Cardiac septum (tissue), 1 donor: ENCODE measurements around the gene EMID1. TPM values are rescaled to one million over a fixed set of nuclear protein-coding genes. Genes with fewer than 3 reads are reported as not detected.
"Not testable (repeated sequence)": the region's sequence is repeated elsewhere in the genome, so short reads cannot be mapped to it uniquely, and the experiment has no call there.

Experiments
- DNase-seq: peaks from one replicate; pipeline ENCODE4 v3.0.0-alpha.2; 2020; ENCODE audit warnings: low spot score
- intact Hi-C: fragments of 100-400 bp; cut with DNase I; formaldehyde crosslinking; loops from one replicate; pipeline ENCODE4 v1.14.0; 2022
- total RNA-seq: library from RNA; stranded (reverse); fragmentation: NEBNext Ultra II Directional; extraction: Animal tissue kit (Norgen Biotek cat#: 25700); gene quantifications from one replicate; pipeline ENCODE4 v1.2.1, GENCODE V29; 2021
- donor health status: DM: no; HTN: no; CAD: no.

Gene EMID1
- total RNA-seq, 1 donor from 2014 or later: 1.3 TPM

DNA sequence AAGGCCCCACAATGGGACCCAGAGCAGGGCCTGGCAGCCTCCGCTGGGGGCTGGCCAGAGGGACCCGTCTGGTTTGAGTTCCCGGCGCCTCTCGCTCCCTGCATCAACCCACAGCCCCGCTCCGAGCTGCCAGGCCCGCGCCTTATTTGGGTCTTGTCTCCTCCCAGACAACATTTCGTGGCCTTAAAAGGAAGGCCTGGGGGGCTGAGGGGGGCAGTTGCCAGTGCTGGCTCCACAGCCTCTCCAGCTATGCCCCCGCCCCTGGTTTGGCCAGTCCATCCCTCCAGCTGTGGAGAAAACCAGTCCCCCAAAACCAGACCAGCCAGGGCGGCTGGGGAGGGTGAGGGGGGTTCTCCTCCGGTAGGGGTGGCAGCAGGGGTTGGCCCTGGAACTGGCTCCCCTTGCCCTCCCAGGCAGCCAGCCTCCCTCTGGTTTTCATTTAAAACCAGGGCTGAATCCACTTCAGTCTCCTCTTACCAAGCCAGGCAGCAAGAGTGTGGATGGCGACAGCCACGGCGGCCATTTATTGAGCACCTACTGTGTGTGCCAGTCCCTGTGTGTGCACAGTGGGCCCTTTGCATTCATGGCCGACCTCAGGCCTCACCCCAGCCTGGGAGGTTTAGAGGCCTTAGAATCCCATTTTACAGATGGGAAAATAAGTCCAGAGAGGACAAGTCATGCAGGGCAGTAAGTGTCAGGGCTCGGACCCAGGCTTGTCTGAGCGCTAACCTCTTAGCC, 18.6 kb downstream of the EMID1 start:
- intact Hi-C loops: no loop called here
- no peak for DNase-seq

DNA sequence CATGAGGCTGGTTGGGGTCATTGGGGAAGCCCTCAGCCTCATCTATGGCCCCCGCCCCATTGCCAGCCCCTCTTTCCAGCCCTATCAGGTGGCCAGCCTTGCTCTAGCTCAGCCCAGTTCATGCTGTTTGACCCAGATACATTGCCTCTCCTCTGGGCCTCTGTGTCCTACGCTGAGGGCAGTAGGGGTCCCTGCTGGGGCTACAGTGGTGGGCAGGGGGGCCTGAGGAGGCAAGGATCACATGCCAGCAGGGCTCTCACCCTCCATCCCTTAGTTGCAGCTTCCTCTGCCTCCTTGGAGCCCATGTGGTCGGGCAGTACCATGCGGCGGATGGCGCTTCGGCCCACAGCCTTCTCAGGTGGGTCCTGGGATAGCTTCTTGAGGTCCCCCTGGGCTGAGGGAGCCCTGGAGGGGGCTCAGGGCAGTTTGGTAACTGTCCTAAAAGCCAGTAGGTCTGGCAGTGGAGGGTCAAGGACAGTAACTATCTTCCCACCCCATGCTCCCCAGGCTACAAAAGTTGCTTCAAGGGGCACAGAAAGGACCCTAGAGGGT, 19.2 kb downstream of the EMID1 start:
- intact Hi-C loops: no loop called here

DNA sequence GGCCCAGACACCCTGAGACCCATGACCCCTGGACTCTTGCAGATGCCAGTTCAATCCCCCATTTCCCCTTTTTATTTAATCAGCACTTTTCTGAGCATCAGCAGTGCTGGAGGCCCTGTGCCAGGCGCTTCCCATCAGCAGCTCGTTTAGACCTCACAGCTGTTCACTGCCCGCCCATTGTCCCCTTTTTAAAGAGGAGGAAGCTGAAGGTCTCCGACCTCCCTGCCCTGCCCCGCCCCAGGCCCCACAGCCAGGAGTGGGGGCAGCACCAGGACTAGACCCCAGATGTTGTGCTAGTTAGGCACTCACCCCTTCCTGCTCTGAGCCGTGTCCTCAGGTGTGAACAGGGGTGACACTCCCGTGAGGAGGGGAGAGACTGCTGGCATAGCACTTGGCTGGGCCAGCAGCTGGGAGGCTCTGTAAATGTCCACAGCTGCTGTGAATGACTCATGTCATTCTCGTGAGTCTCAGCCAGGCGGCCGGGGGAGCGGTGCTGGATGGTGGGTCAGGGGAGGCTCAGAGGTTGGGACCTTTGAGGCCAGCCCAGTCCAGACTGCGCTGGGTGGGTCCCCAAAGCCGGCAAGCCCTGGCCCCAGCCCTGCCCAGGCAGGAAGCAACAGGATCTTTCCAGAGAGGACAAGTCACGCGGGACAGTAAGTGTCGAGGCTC, 19.9 kb downstream of the EMID1 start:
- intact Hi-C loops: no loop called here

More for the DNA sequence above, 19.2 kb downstream of the EMID1 start:
- no peak for DNase-seq

DNA sequence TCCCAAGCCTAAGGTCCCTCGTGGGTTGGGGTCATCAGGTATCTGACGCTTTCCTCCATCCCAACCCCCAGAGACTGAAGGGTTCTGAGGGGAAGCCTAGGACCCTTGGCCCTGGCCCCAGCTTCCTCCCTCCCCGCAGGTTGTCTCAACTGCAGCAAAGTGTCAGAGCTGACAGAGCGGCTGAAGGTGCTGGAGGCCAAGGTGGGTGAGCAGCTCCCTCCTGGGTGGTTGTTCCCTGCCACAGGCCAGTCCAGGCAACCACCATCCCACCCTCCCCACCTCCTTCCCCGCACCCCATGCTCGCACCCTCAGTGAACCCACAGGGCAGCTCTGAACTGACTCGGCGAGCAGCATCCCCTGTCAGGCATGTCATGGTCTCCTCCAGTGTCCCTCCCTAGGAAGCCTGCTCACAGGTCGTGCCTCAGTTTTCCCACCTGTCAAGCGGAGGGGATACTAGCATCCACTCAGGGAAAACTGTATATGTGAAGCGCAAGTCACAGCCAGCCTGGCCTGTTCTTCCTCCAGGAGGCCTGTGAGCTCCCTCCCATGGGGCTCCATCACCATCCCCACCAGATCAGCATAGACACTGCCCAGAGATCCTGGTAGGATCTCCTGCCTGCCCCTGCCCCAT, 20.8 kb downstream of the EMID1 start:
- no peak for DNase-seq
- intact Hi-C loops: no loop called here

More for the DNA sequence above, 19.9 kb downstream of the EMID1 start:
- DNase-seq: no peak

DNA sequence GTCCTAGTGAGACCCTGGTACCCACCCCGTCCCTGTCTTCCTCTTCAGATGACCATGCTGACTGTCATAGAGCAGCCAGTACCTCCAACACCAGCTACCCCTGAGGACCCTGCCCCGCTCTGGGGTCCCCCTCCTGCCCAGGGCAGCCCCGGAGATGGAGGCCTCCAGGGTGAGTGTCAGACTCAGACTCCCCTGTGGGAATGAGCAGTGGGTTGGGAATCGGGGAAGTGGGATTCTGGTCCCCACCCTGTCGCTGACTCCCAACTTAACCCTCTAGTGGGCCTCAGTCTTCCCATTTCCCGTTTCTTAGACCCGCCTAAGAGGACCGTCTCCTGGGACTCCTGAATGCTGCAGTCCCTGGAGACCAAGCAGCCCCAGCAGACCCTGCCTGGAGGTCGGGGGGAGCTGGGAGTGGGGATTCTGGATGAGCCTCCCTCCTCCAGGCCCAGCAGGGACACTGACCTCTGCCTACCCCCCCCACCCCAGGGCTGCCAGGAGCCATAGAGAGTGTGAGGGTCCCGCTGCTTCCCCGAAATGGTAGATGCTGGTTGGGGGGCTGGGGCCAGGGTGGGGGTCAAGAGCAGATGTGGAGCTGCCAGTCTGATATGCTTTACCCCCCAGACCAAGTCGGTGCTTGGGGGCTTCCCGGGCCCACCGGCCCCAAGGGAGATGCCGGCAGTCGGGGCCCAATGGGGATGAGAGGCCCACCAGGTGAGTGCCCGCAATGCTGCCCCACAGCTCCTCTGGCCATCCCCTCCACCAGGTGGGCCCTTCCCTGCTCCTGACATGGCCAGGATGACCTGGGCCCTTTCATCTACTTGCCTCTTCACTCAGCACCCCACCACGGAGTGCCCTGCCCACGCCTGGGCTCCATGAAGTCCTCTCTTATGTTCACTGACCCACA, 25.5 kb downstream of the EMID1 start:
- intact Hi-C loops: no loop called here

DNA sequence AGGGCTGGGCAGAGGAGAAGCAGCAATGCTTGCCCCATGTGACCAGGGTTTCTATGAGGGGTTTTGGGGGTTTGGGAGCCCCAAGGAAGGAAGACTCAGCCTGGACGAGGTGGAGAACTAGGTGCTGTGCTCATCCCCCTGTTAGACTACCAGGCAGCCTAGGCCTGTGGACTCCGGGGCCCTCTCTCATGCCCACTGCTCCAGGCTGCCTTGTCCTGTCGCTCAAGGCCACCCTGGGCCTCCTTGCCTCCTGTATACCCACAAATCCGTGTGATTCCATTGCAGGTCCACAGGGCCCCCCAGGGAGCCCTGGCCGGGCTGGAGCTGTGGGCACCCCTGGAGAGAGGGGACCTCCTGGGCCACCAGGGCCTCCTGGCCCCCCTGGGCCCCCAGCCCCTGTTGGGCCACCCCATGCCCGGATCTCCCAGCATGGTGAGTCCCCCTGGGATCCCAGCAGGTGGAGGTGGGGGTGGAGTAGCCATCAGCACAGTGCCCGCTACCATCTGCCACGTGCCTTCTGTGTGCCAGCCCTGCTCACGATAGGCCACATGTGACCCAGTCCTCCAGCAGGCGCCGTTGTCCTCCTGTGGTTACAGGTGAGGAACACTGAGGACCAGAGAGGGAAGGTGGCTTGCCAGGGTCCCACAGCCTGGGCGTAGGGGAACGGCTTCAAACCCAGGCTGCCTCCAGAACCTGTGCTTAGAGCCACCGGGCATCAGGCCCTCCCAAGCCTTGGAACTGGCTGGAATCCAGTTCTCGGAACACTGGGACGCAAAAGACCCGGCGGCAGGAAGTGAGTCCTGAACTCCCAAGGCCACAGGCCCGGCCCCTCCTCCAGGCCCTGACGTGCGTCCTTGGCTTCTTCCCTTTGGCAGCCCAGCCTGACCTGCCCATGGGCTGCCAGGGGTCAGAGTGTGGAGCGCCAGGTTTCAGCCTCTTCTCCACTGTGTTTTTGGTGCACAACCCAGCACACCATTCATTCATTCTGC, 26.6 kb downstream of the EMID1 start:
- intact Hi-C loops: no loop called here

More for the DNA sequence above, 25.5 kb downstream of the EMID1 start:
- DNase-seq: no peak

DNA sequence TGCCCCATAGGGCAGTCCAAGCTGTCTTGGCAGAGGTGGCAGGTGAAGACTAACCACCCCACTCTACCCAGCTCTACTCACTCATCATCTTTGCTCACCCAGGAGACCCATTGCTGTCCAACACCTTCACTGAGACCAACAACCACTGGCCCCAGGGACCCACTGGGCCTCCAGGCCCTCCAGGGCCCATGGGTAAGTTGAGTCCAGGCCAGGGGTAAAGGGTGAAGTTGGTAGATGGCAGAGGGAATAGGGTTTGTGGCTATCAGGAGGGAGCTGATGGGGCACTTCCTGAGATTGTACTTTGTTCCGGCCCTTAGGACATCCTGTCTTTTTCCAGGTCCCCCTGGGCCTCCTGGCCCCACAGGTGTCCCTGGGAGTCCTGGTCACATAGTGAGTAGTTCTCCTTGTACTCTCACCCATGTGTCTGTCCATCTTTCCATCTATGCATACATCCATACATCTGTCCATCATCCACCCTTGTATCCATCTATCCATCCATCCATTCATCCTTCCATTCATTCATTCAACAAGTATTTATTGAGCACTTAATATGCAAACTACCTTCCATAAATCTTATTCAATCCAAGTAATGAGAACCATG, 27.7 kb downstream of the EMID1 start:
- intact Hi-C loops: no loop called here
- no peak for DNase-seq

More for the DNA sequence above, 26.6 kb downstream of the EMID1 start:
- no peak for DNase-seq

DNA sequence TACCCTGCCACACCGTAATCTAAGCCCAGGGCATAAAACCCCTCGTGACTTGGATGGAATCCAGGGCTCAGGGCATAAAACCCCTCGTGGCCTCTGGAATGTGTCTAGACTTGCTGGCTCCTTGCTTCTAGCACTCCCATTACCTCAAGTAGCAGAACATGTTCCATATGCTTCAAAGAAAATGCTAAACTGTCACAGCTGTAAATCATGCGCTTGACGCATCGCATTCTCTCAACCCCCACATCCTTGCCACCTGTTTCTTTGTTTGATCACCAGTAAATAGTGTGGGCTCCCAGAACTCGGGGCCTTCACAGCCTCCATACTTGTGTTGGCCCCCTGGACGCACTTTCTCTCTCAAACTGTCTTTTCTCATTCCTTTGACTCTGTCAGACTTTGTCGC, 34.8 kb downstream of the EMID1 start:
- not testable (repeated sequence) for DNase-seq
- intact Hi-C loops: loop anchor here (10.0 kb wide), 1 partner anchor 196 kb away; no protein-coding TSS in a partner anchor

DNA sequence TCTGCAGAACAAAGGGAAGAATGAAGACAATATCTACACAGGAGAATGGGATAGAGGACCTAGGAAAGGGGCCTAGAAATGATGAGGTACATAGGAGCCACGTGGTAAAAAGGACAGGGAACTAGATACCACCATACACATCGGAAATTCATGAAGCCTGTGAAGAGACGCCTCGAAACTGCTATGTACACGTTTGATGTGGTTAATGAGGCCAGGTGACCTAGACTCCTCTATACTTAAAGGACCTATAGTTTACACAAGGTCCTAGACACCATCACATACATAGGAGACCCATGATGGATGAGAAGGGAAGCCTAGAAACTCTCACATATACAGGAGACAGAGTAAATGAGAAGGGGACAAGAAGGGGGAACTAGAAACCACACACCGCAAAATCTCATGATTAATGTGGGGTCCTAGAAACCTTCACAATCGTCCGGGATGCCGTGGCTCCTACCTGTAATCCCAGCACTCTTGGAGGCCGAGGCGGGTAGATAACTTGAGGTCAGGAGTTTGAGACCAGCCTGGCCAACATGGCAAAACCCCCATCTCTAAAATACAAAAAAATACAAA, 38.3 kb downstream of the EMID1 start:
- DNase-seq: no peak
- intact Hi-C loops: loop anchor here (2.0 to 10.0 kb wide), 2 partner anchors 89 to 199 kb away; no protein-coding TSS in a partner anchor

DNA sequence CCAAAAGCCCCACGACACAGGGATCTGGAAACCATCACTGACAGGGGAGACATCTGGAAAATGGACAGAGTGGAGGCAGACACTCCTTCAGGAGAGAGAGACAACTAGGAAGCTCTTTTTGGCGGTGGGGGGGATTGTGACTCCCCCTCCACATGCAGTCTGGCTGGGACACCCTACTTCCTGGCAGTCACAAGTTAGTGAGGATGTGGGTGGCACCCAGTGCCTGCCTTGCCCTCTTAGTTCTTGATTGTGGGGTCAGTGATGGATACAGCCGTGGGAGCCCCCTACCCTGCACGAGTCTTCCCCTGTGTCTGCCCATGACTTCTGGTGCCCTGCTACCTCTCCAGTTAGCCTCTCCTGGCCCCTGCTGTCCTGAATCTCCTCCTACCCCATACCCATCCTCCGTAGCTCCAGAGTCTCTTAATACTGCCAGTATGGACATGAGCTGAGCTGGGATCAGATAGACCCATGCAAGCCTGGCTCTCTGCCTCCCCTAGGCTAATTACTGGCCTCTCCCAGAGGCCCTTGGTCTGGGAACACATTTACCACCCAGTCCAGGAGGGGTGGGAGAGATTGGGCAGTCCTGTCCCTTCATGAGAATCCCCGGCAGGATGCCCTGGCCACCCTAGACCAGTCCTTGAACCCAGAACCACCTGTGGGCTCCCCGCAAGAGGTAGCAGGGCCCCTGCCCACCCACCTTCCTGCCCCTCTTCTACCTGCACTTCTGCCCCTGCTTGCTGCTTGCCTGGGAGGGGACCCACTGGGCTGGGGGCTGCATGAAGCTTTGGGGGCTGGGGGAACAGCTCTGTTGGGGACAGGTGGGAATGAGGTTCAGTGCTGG, 39.3 kb downstream of the EMID1 start:
- DNase-seq: no peak
- intact Hi-C loops: loop anchor here (2.0 to 10.0 kb wide), 3 partner anchors 90 to 388 kb away; no protein-coding TSS in a partner anchor

DNA sequence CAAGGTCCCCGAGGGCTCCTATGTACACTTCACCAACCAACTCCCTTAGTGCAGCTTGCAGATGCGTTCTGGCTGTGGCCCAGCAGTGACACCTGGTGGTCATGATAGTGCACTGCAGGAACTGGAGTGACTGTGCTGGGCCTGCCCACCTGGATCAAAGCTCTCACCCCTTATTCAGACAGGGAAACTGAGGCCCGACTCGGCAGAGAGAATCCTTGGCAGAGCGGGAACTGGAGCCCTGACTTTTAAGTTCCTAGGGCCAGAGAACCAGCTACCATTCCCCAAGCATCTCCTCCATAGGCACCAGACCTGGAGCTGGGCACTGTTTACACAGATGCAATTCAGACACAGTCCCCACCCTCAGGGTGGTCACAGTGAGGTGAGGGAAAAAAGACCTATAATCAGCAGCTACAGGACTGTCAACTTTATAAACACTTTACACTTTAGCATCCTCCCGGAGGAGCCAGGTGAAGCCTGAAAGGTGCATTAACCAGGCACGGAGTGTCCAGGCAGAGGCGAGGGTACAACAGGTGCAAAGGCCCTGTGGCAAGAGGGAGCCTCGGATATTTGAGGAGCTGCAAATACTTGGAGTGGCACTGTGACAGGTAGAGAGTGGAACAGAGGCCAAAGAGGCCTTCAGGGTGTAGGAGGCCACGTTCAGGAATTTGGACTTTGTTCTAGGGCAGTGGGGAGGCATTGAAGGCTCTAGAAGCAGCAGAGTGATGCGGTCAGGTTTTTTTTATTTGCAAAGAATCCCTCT, 40.1 kb downstream of the EMID1 start:
- intact Hi-C loops: loop anchor here (2.0 to 10.0 kb wide), 3 partner anchors 91 to 389 kb away; no protein-coding TSS in a partner anchor
- DNase-seq: peak; percentile 87

DNA sequence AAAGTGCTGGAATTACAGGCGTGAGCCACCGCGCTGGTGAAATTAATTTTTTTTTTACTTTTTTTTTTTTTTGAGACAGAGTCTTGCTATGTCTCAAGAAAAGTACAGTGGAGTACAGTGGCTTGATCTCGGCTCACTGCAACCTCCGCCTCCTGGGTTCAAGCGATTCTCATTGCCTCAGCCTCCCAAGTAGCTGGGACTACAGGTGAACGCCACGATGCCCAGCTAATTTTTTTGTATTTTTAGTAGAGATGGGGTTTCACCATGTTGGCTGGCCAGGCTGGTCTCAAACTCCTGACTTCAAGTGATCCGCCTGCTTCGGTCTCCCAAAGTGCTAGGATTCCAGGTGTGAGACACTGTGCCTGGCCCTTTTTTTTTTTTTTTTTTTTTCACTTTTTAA, 42.2 kb downstream of the EMID1 start:
- not testable (repeated sequence) for DNase-seq
- intact Hi-C loops: loop anchor here (5.0 to 10.0 kb wide), 2 partner anchors 203 to 391 kb away; no protein-coding TSS in a partner anchor

DNA sequence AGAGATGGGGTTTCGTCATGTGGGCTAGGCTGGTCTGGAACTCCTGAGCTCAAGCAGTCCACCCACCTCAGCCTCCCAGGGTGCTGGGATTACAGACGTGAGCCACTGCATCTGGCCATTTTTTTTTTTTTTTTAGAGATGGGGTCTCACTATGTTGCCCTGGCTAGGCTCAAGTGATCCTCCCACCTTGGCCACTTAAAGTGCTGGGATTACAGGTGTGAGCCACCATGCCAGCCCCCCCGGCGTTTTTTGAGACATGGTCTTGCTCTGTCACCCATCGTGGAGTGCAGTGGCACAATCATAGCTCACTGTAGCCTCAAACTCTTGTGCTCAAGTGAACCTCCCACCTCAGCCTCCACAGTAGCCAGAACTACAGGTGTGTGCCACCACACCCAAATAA, 45.6 kb downstream of the EMID1 start:
- peak; percentile 64 for DNase-seq
- intact Hi-C loops: no loop called here

DNA sequence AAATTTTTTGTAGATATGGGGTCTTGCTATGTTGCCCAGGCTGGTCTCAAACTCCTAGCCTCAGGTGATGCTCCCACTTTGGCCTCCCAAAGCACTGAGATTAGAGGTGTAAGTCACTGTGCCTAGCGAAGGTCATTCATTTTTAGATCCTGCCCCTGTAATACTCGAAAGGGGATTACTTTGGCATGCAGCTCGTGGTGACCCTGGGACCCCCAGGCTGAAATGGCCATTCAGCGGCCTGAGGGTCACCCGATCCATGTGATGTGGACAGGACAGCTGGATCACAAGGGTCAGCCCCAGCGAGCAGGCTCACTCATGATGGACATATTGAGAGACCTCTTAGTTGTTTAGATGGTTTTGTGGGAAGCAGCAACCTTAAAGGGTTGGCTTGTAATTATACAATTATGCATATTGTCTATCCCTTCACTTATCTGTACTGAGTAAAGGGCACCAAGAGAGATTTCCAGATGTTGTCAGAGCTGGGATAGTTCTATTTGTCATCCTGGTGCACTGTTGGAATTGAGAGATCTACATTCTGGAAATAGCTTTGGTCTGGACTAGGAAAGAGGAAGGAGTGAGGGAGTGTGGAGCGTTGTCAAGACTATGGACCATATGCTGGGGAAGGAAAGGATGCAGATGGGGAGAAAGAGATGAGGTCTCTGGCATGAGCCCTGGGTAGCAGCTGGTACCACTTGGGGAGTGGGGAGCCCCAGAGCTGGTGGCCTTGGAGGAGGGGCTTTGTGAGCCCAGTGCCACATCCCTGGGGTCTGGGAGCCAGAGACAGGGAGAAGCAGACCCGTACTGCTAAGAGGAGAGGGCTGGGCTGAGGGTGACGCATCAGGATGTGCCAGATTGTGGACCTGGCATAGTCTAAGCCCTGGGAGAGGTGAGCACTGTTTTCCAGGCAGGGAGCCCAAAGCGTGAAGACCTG, 46.5 kb downstream of the EMID1 start:
- peak; percentile 70 for DNase-seq
- intact Hi-C loops: no loop called here
